Stomach (tissue), 9 donors: Measurements from ENCODE around the gene TMEM119. TPM values are rescaled to one million over a fixed set of nuclear protein-coding genes. Genes with fewer than 3 reads are reported as not detected.

Source experiments
- DNase-seq, 2 donors: peaks; one replicate each; pipeline versions ENCODE4 v3.0.0 to v3.0.0-alpha.2; 2013 to 2019
- H3K27ac ChIP-seq, 5 donors: fragments of 200-600 bp in 4 of 5; sonication (generic) in 4 of 5; one replicate each; pipeline ENCODE4 v1.5.1; 2013 to 2019; ENCODE audit warnings: mild to moderate bottlenecking in 1 of 5, moderate library complexity in 1 of 5
- H3K27me3 ChIP-seq, 3 donors: fragments of 200-600 bp; sonication (generic); one replicate each; pipeline ENCODE4 v1.5.1; 2017 to 2019; ENCODE audit warnings: mixed run types in 1 of 3
- H3K36me3 ChIP-seq, 4 donors: fragments of 200-600 bp; sonication (generic); 1 replicate in 3 of 4; 2 replicates in 1 of 4; pipeline ENCODE4 v1.5.1; 2016 to 2019
- H3K4me1 ChIP-seq, 4 donors: fragments of 200-600 bp; sonication (generic); one replicate each; pipeline ENCODE4 v1.5.1; 2016 to 2019
- H3K4me3 ChIP-seq, 4 donors: fragments of 200-600 bp; sonication (generic) in 3 of 4; one replicate each; pipeline ENCODE4 v1.5.1; 2016 to 2019; ENCODE audit warnings: mild to moderate bottlenecking in 1 of 4
- H3K9me3 ChIP-seq, 4 donors: fragments of 200-600 bp; sonication (generic); one replicate each; pipeline ENCODE4 v1.5.1; 2016 to 2019
- CTCF ChIP-seq, 7 experiments: fragments of 450-650 bp in 4 of 7; fragments of 200-600 bp in 3 of 7; sonication (generic) in 3 of 7; IDR thresholded peaks; one replicate each; pipeline ENCODE4 v1.5.1; 2016 to 2019; ENCODE audit warnings: antibody characterized with exemption in 7 of 7, control low read depth in 2 of 7, mild to moderate bottlenecking in 1 of 7
- EP300 ChIP-seq: sonication (generic); formaldehyde crosslinking; IDR thresholded peaks from one replicate; pipeline ENCODE4 v1.6.1; 2017; ENCODE audit warnings: antibody characterized with exemption
- POLR2A ChIP-seq, 4 donors: fragments of 450-650 bp; IDR thresholded peaks; one replicate each; pipeline ENCODE4 v1.6.1; 2016; ENCODE audit warnings: antibody characterized with exemption in 4 of 4, control low read depth in 2 of 4, mild to moderate bottlenecking in 1 of 4, moderate library complexity in 1 of 4
- POLR2AphosphoS5 ChIP-seq, 3 donors: sonication (generic); formaldehyde crosslinking; IDR thresholded peaks; one replicate each; pipeline ENCODE4 v1.6.1; 2016; ENCODE audit warnings: antibody characterized with exemption in 3 of 3
- WGBS, 5 donors: extraction: QIAGEN DNeasy Blood & Tissue Kit in 3 of 5; methylation state at CpG; one replicate each; pipeline versions ENCODE4 v1.1.5 to v1.1.7; 2013 to 2018; 5-methylcytosine and 5-hydroxymethylcytosine counted together
- intact Hi-C: fragments of 100-400 bp; cut with DNase I; formaldehyde crosslinking; loops from one replicate; pipeline ENCODE4 v1.15.1; 2023; ENCODE audit warnings: low total_unique reads
- polyA plus RNA-seq, 3 donors: library from polyadenylated mRNA; stranded (reverse); fragments of 200-250 nt; gene quantifications; one replicate each; pipeline ENCODE4 v1.2.3, GENCODE V29; 2013
- total RNA-seq, 5 donors: library from RNA; depleted of rRNA; stranded (reverse); fragments of >200 nt; gene quantifications; one replicate each; pipeline versions ENCODE4 v1.1.0 to v1.2.3, GENCODE V29; 2014 to 2016
- donor health status: healthy with polysubstance abuse.
- donor health status: Bipolar disorder and iron deficiency.
- donor health status: healthy.

Gene TMEM119
- total and polyA plus RNA-seq, 8 donors = 0.45 to 17.1 (median 11.2) TPM; not detected in 1

DNA sequence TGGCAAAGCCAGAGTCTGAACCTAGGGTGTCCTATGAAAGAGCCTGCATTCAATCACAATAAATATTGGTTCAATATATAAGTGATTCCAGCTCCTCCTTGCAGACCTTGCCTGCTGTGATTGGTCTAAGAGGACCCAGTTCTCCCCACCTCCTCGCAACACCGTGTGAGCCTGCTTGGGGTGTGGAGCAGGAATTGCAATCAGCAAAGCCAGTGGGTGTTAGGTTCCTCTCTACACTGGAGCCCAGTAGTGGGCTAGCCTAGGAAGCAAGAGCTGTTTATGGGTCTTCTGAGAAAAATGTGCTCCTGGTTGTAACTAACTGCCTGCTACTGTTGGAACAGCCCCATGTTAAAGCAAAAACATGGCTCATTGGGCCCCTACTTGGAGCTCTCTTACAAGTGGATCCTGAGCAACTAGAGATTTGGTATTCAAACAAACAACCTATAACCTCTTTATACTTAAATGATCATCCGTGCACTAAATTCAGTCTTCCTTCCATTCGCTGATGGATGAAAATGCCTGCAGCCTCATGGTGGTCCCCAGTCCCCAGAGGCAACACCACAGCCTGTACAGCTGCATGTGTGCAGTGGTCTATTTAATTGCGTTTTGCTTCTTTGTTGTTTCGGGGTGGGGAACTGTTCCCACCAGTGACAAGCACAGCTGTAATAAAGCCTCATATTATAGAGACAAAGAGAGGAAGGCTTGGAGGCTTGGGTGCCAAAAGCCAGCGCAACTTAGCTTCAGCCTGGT lies 39.5 kb upstream of the TMEM119 start:
- Histone ChIP-seq H3K27ac (peak overlapping the region in 2 of 5 donors; percentile 32 to 57), H3K36me3 (no peaks in the 10 kb centered on the region), H3K4me3 (no peak overlapping the region), H3K27me3 (peaks cover 0 to 28% (median 7%) of the 10 kb centered on the region in 3 donors), H3K9me3 (no peaks in the 10 kb centered on the region), H3K4me1 (peaks cover 0 to 58% (median 42%) of the 10 kb centered on the region in 4 donors)
- TF ChIP-seq POLR2AphosphoS5 (IDR thresholded peaks at IDR 0.05) (no peak), EP300 (no peak), POLR2A (IDR thresholded peaks at IDR 0.05) (no peak), CTCF (IDR thresholded peaks at IDR 0.05) (no peak)
- intact Hi-C loops = no loop called here
- no peak for DNase-seq
- 66 to 72% (median 68%) methylated on average over 7 of the region's 7 CpGs for WGBS, 5 donors

- H3K4me1 ChIP-seq = peaks cover 0 to 48% (median 38%) of the 10 kb centered on the region in 4 donors
- no peaks in the 10 kb centered on the region for H3K9me3 ChIP-seq
- no peaks in the 10 kb centered on the region for H3K36me3 ChIP-seq
- WGBS, 5 donors = 65 to 75% (median 70%) methylated on average over 6 of the region's 6 CpGs
- no peak for DNase-seq
- intact Hi-C loops = no loop called here
- TF ChIP-seq CTCF (IDR thresholded peaks at IDR 0.05) (no peak), POLR2AphosphoS5 (IDR thresholded peaks at IDR 0.05) (no peak), EP300 (no peak)
- H3K4me3 ChIP-seq = no peak overlapping the region
- H3K27me3 ChIP-seq = peaks cover 0 to 28% (median 7%) of the 10 kb centered on the region in 3 donors
- H3K27ac ChIP-seq = peak overlapping the region in 2 of 5 donors; percentile 77 to 84
Measured at GRCh38 chr12:108635997-108636808, 38.3 kb upstream of the TMEM119 start.

DNA sequence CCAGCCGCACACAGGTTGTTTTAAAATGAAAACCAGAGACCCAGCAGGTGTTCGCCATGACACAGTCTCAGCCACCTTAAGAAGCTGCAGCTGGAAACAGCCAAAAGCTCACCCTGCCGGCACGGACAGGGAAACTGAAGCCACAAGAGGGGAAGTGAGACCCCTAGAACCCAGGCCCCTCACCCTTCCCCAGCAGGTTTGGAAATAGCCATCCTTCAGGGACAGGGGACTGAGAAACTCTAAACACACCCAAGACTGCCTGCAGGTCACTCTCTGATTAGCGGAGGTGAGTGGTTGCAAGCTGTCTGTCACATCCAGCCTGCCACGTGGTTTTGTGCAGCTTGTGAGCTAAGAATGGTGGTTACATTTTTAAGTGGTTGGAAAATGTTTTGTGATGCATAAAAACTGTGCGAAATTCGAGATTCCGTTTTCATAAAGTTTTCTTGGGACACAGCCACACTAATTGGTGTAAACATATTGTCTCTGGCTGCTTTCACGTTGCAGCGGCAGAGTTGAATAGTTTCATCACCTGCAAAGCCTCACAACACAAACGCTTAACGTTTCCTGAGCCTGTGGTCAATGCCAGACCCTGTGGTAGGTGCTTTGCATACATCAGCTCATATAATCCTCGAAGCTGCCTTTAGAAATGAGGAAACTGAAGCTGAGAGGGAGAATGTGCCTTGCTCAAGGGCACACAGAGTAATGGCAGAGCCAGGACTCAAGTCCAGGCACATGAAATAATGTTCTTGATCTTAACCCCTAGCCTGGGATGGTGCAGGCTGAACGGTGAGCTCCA lies 37.5 kb upstream of the TMEM119 start:
- H3K9me3 ChIP-seq = no peaks in the 10 kb centered on the region
- H3K36me3 ChIP-seq = no peaks in the 10 kb centered on the region
- intact Hi-C loops = no loop called here
- H3K4me1 ChIP-seq = peaks cover 0 to 51% (median 40%) of the 10 kb centered on the region in 4 donors
- TF ChIP-seq POLR2A (IDR thresholded peaks at IDR 0.05) (no peak), POLR2AphosphoS5 (IDR thresholded peaks at IDR 0.05) (peak in 2 of 3 donors; percentile 47 to 71)
- peaks cover 0 to 28% (median 7%) of the 10 kb centered on the region in 3 donors for H3K27me3 ChIP-seq
- peak in 1 of 2 donors; percentile 50 for DNase-seq
- H3K4me3 ChIP-seq = peak overlapping the region in 1 of 4 donors; percentile 2
- 34 to 53% (median 43%) methylated on average over 13 to 15 of the region's 15 CpGs for WGBS, 5 donors
- H3K27ac ChIP-seq = peak overlapping the region; percentile 17 to 84 (median 75)

DNA sequence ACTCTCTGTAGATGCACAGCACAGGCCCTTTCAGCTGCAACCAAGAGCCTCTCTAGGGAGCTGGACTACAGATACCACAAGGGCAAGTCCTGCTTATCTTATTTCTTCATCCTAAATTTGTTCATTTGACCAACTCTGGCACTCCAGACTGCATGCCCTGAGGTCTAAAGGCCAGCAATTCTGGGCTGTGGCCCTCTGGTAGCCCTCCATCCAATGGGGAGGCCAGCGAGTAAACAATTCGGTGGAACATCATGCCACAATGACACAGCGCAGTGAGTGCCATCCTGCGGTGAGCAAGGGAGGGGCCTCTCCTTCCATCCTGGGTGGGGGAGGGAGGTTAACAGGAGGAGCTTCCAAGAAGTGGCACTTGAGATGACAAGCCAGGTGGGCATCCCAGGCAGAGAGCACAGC lies 36.5 kb upstream of the TMEM119 start:
- TF ChIP-seq POLR2AphosphoS5 (IDR thresholded peaks at IDR 0.05) (peak in 1 of 3 donors; percentile 11), POLR2A (IDR thresholded peaks at IDR 0.05) (no peak), EP300 (no peak), CTCF (IDR thresholded peaks at IDR 0.05) (no peak)
- H3K4me1 ChIP-seq = peaks cover 0 to 62% (median 45%) of the 10 kb centered on the region in 4 donors
- no peaks in the 10 kb centered on the region for H3K9me3 ChIP-seq
- peak overlapping the region in 1 of 4 donors; percentile 34 for H3K4me3 ChIP-seq
- DNase-seq = peak in 1 of 2 donors; percentile 34
- no peaks in the 10 kb centered on the region for H3K36me3 ChIP-seq
- peak overlapping the region in 4 of 5 donors; percentile 69 to 84 (median 76) for H3K27ac ChIP-seq
- WGBS, 5 donors = 68 to 88% (median 75%) methylated on average over 4 of the region's 4 CpGs
- intact Hi-C loops = no loop called here
- H3K27me3 ChIP-seq = peaks cover 0 to 28% (median 7%) of the 10 kb centered on the region in 3 donors
